Activated CD4-positive, alpha-beta T cell treated with anti-CD3 and anti-CD28 coated beads, Interleukin-2, Interleukin-6, amounts not matched to agents 100 ng/mL and 50 ng/mL, durations not matched to agents 16 hours and 8 hours (primary cell): Measurements from ENCODE around the gene CSTA.

Experiments used
- DNase-seq: peaks from one replicate; pipeline ENCODE4 v3.0.0-alpha.2; 2020

Gene CSTA

GRCh38 chr3:122324871-122325323, at the start of gene CSTA:
CSTA (plus strand) TSS chr3:122325248; CDS start chr3:122325293, 45 bp downstream.
- DNase-seq: no peak

- DNase-seq: no peak
These were observed 43.2 kb upstream of the CSTA start for GRCh38 chr3:122281891-122282290.

- DNase-seq: no peak
These were observed 41.1 kb upstream of the CSTA start for GRCh38 chr3:122283796-122284445.

GRCh38 chr3:122284486-122284885, 40.6 kb upstream of the CSTA start:
- DNase-seq: no peak

- DNase-seq: no peak
These were observed 30.7 kb upstream of the CSTA start for GRCh38 chr3:122294359-122294758.

GRCh38 chr3:122295266-122296062, 29.6 kb upstream of the CSTA start:
- DNase-seq: no peak

GRCh38 chr3:122298239-122298638, 26.8 kb upstream of the CSTA start:
- peak; percentile 48 for DNase-seq

- DNase-seq: peak; percentile 16
These were observed 25.8 kb upstream of the CSTA start for GRCh38 chr3:122299215-122299614.

GRCh38 chr3:122299872-122300460, 25.1 kb upstream of the CSTA start:
- DNase-seq: peak; percentile 65

- no peak for DNase-seq
These were observed 24.0 kb upstream of the CSTA start for GRCh38 chr3:122301063-122301462.

- DNase-seq: no peak
These were observed 19.0 kb upstream of the CSTA start for GRCh38 chr3:122305818-122306621.

GRCh38 chr3:122306622-122306953, 18.5 kb upstream of the CSTA start:
- no peak for DNase-seq

GRCh38 chr3:122307094-122307687, 17.9 kb upstream of the CSTA start:
- no peak for DNase-seq

- no peak for DNase-seq
These were observed 17.1 kb upstream of the CSTA start for GRCh38 chr3:122307976-122308375.

- no peak for DNase-seq
These were observed 14.7 kb upstream of the CSTA start for GRCh38 chr3:122310361-122310760.

- no peak for DNase-seq
These were observed 12.2 kb upstream of the CSTA start for GRCh38 chr3:122312826-122313225.

- no peak for DNase-seq
These were observed 11.8 kb upstream of the CSTA start for GRCh38 chr3:122313281-122313680.

- no peak for DNase-seq
These were observed 10.7 kb upstream of the CSTA start for GRCh38 chr3:122314228-122314876.

GRCh38 chr3:122315619-122316018, 9.4 kb upstream of the CSTA start:
- DNase-seq: no peak

GRCh38 chr3:122316368-122316767, 8.7 kb upstream of the CSTA start:
- no peak for DNase-seq

- DNase-seq: no peak
These were observed 6.4 kb upstream of the CSTA start for GRCh38 chr3:122318620-122319019.
